Measurements from ENCODE around the gene DCST2. TPM values are rescaled to one million over a fixed set of nuclear protein-coding genes. Genes with fewer than 3 reads are reported as not detected.
A peak's percentile ranks its signal among the peaks of the same experiment; 100 is the strongest.

The DCST2 gene
- polyA plus RNA-seq, 1 donor from 2014 or later = 1.8 TPM

GRCh38 chr1:155044812-155045657 lies 11.5 kb upstream of the DCST2 start:
- H3F3A ChIP-seq (ENCODE audit: insufficient read depth, low read length, poor library complexity, severe bottlenecking) = no peaks in the 10 kb centered on the region
- H3K79me2 ChIP-seq (replicated peaks; ENCODE audit: insufficient read depth, low read length) = no peaks in the 10 kb centered on the region
- no peak overlapping the region for H3K9ac ChIP-seq (ENCODE audit: low read length)
- H2AFZ ChIP-seq (ENCODE audit: low read depth, low read length) = no peak overlapping the region
- H3K4me2 ChIP-seq (ENCODE audit: low read length) = no peak overlapping the region
- H3K27ac ChIP-seq (ENCODE audit: low read length) = no peak overlapping the region
- H3K36me3 ChIP-seq (ENCODE audit: insufficient read depth, low read length) = no peaks in the 10 kb centered on the region
- no peaks in the 10 kb centered on the region for H3K27me3 ChIP-seq (ENCODE audit: insufficient read depth, low read depth, low read length)
- no peaks in the 10 kb centered on the region for H3K9me2 ChIP-seq (ENCODE audit: insufficient read depth, low read length)
- H4K20me1 ChIP-seq (ENCODE audit: insufficient read depth) = no peaks in the 10 kb centered on the region
- H3K9me3 ChIP-seq (ENCODE audit: low read length) = no peaks in the 10 kb centered on the region
- H3K4me3 ChIP-seq (ENCODE audit: low read length) = no peak overlapping the region
- TF ChIP-seq SMC3 (conservative IDR thresholded peaks at IDR 0.05; ENCODE audit: poor library complexity) = peak; percentile 15
- TF ChIP-seq RAD21 (conservative IDR thresholded peaks at IDR 0.05) = no peak
- no peak for TF ChIP-seq EZH2 (IDR thresholded peaks at IDR 0.05; ENCODE audit: borderline replicate concordance, insufficient read depth, low read length, poor library complexity, severe bottlenecking)
- TF ChIP-seq POLR2AphosphoS5 (IDR thresholded peaks at IDR 0.05) = no peak
- no peak for TF ChIP-seq EP300 (conservative IDR thresholded peaks at IDR 0.05; ENCODE audit: poor library complexity, severe bottlenecking)
- TF ChIP-seq CTCF (IDR thresholded peaks at IDR 0.05; ENCODE audit: poor library complexity, severe bottlenecking) = peak; percentile 37
- no peak for TF ChIP-seq MXI1 (conservative IDR thresholded peaks at IDR 0.05; ENCODE audit: poor library complexity, severe bottlenecking)
- no peak for TF ChIP-seq TAF1 (IDR thresholded peaks at IDR 0.05; ENCODE audit: low read depth)
- no peak for TF ChIP-seq REST (IDR thresholded peaks at IDR 0.05; ENCODE audit: borderline replicate concordance)

GRCh38 chr1:155044365-155044764 lies 10.8 kb upstream of the DCST2 start:
- H3K36me3 ChIP-seq (ENCODE audit: insufficient read depth, low read length) = no peaks in the 10 kb centered on the region
- H3K4me2 ChIP-seq (ENCODE audit: low read length) = no peak overlapping the region
- H3F3A ChIP-seq (ENCODE audit: insufficient read depth, low read length, poor library complexity, severe bottlenecking) = no peaks in the 10 kb centered on the region
- no peak for TF ChIP-seq EP300 (conservative IDR thresholded peaks at IDR 0.05; ENCODE audit: poor library complexity, severe bottlenecking)
- no peak for TF ChIP-seq MXI1 (conservative IDR thresholded peaks at IDR 0.05; ENCODE audit: poor library complexity, severe bottlenecking)
- no peak for TF ChIP-seq CTCF (IDR thresholded peaks at IDR 0.05; ENCODE audit: poor library complexity, severe bottlenecking)
- no peak overlapping the region for H3K27ac ChIP-seq (ENCODE audit: low read length)
- no peak overlapping the region for H3K9ac ChIP-seq (ENCODE audit: low read length)
- H3K4me3 ChIP-seq (ENCODE audit: low read length) = no peak overlapping the region
- no peaks in the 10 kb centered on the region for H3K9me2 ChIP-seq (ENCODE audit: insufficient read depth, low read length)
- no peak overlapping the region for H2AFZ ChIP-seq (ENCODE audit: low read depth, low read length)
- no peaks in the 10 kb centered on the region for H3K27me3 ChIP-seq (ENCODE audit: insufficient read depth, low read depth, low read length)
- H3K9me3 ChIP-seq (ENCODE audit: low read length) = no peaks in the 10 kb centered on the region
- no peaks in the 10 kb centered on the region for H4K20me1 ChIP-seq (ENCODE audit: insufficient read depth)
- H3K79me2 ChIP-seq (replicated peaks; ENCODE audit: insufficient read depth, low read length) = no peaks in the 10 kb centered on the region

All from neural cell (in vitro differentiated cells).